HK-2 (cell line): Measurements from ENCODE around the gene COL16A1.

Source experiments
- DNase-seq: peaks from one replicate; pipeline ENCODE4 v3.0.0-alpha.2; 2018; ENCODE audit not compliant: unreplicated experiment

COL16A1 gene

DNA sequence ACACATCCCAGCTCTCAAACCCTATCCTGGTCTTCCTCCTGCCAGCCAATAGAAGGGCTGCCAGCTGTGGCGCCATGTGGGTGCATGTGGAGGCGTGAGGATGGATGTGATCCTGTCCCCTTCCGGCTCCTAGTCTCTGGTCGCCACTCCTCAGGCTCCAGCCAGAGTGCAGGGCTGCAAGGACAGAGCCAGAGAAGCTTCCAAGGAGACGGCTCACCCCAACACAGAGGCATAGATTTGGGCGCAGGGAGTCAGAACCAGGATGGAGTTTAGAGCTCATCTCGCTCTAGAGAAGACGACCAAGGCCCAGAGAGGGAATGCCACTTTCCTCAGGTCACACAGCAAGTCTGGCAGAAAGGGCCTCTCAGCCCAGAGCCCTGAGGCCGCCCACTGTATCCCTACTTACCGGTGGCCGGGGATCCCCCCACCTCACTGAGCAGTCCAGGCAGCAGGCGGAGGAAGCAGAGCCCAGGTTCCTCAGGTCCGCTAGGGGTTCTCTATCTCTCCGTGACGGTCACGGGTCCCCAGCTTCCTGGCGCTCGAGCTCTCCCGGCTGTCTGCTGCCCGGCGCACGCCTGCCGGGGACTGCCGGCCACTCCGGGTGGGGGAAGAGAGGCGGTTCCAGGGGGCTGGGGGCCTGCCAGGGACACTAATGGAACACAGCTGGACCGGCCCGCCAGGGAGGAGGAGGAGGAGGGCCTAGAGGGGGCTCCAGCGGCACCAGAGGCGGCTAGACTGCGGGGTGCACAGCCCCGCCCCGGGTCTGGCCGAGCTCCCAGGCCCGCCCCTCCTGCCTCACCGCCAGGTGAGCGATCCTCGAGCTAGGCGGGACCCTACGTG, at the start of gene COL16A1:
Gene COL16A1 (minus strand): TSS at position 587 of the 840 bp plus-strand sequence. CDS start 1,824 bp downstream, outside the sequence.
- peak; percentile 48 for DNase-seq

GRCh38 chr1:31752952-31753475, 49.2 kb upstream of the COL16A1 start:
- DNase-seq: no peak

- DNase-seq: no peak
Observed at GRCh38 chr1:31752258-31752657, 48.4 kb upstream of the COL16A1 start.

DNA sequence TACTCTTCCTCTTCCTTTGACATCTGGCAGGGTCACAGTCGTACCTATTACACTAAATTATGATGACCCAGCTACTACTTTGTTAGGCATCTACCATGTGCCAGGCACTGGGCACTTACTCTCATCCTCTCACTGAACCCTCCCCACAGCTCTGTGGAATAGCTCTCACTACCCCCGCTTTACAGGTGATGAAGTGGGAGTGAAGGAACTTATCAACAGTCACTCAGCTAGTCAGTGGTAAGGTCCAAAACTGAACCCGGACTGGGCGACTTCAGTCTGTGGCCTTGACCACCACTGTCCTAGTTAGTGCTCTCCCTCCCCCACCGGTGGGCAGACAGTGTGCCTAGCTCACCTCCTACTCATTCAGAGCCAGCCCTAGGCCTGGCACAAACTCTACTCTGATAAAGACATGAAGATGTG, 48.0 kb upstream of the COL16A1 start:
- DNase-seq: no peak

GRCh38 chr1:31750858-31751510, 47.2 kb upstream of the COL16A1 start:
- no peak for DNase-seq

DNA sequence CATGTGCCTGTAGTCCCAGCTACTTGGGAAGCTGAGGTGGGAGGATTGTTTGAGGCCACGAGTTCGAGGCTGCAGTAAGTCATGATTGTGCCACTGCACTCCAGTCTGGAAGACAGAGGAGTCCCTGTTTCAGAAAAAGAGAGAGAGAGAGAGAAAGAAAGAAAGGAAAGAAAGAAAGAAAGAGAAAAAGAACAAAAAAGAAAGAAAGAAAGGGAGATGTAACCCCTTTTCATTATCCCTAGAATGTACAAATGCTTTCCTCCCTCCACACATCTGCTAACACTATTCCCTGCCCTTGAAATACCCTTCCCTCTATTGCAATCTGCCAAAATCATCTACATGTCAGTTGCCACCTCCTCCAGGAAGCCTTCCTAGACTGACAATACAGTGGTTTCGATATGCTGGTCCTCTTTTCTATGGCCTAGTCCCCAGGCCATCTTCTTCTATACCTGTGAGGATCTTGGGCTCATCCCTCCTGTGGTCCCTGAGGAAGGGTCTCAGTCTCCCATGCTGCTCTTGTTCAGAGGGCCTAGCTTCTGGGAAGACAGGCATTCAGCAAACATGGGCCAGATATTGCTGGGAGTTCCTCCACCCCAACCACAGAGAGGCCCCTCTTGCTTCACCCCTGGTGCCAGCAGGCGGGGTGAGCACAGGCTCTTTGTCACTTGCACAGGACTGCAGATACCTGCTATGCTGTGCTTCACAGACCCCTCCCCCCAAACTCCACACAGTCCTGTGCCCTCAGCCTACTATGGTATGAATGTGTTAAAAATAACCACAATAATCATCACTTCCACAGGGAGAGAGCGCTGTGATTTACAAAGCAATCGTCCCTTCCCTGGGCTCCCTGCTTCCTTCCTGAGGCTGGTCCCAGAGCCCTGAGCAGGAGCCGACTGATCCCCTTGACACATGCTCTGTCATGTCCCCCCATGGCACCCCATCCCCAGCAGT, 46.2 kb upstream of the COL16A1 start:
- no peak for DNase-seq

DNA sequence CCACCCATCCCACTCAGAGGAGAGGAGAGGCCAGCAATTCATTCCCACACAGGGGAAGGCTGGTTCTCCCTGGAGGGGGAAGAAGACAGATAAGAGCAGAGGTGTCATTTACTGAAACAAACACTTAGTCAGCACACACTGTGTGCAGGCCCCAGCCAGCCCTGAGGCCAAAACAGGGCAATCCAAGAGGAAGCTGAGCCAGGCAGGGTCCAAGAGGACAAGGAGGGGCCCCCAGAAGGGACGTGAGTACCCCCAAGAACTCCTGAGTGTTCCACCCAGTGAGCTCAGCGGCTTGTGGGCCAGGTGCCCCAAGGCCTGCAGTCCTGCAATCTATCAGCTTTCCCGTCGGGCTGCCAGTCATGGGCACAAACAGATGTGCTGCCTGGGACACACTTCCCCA, 44.5 kb upstream of the COL16A1 start:
- DNase-seq: no peak

DNA sequence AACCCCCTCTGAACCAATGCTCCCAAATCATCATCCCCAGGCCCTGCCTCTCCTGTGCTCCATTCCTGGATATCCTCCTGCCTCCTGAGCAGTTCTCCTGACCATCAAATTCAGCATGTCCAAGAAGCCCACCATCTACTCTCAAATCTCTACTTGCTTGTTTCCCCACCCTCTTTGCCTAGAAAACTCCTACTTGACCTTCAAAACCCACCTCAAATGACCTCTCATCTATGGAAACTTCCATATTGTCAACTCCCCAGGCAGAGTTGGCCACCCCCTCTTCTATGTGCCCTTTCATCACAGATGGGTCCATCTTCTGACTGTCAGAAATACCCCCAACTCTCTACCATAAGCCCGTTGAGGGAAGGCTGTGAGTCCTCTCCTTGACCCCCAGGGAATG, 43.5 kb upstream of the COL16A1 start:
- DNase-seq: no peak

DNA sequence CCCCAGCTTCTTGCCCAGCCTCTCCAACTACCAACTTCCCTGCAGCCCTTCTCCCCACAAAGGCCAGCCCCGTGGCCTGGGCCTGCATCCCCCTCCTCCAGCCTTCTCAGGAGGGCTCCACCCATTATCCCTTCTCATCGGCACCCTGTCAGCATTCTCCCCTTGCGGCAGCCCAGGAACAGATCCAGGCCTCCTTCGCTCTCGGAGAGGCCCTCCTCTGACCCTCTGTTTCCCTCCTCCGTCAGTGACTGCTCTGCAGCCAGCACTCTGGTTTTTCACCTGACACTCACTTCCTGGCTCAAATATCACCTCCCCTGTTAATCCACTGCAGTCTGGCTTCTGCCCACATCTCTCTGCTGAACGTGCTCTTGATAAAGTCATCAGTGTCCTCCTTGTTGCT, 42.9 kb upstream of the COL16A1 start:
- no peak for DNase-seq

GRCh38 chr1:31745946-31746670, 42.3 kb upstream of the COL16A1 start:
- DNase-seq: no peak

DNA sequence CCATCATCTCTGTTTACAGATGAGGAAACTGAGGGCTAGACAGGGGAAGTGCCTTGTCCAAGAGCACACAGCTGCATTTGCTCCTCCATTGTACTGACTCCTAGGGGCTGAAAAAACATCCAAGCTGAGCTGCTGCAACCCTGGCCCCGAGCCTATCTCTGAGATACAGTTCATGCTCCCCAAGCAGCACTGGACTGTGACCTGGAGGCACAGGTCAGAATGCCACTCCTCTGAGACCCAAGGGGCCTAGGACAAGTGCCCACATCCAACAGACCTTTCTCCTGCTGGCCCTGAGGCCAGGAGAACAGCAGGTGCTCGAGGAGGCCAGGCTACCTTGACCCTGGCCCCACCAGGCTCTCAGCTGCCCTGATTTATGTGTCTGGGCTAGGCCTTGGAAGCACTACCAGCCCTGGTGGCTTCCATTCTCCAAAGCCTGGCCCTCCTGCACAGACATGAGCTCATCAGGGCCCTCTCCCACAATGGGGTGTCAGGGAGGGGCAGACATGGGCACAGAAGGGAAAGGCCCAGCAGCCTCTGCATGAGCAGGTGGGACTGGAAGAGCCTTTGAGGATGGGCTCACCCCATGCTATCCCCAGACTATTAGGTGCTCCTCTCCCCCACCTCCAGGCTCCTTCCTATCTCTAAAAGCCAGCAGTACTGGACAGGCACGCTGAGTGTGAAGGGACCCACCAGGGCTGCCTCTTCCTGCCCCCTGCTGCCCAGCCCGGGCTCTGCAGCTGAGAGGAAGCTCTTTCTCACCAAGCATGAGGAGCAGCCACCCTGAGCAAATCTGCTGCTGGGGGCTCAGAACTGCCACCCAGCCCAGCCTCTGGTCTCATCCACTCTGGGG, 41.5 kb upstream of the COL16A1 start:
- peak; percentile 53 for DNase-seq

- DNase-seq: no peak
Observed at GRCh38 chr1:31744165-31744888, 40.5 kb upstream of the COL16A1 start.

- DNase-seq: no peak
Observed at GRCh38 chr1:31742462-31743212, 38.8 kb upstream of the COL16A1 start.

DNA sequence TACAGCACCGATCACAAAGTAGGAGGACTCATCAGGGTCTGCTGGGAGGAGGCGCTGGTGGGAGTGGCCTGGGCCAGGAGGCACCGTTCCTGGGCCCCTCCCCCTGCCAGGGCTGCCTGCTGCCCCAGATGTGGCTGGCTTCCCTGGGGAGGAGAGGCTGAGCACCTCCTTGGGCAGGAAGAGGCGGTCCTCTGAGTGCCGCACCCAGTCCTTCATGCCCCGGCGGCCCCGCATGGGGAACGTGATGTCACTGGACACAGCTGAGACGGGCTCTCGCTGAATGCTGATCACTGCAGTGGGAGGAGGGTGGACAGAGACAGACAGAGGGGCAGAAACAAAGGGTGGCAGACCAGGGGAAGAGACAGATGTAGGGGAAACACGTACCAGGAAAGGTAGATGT, 35.5 kb upstream of the COL16A1 start:
- no peak for DNase-seq

DNA sequence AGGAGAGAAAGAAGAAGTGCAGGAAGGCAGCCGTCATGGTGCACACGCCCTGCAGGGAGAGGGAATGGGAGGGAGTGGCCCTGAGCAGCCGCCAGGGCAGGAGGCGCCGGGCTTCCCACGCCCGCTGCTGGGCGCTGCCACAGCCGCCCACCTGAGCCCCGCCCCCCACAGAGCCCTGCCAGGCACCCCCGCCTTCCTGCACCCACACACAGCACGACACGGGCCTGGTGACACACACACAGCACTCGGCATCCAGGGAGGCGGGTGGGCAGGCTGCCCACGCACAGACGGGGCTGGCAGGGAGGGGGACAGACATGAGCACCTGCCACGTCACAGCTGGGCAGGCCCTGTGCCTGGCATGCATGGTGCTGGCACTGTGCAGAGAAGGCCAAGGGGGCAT, 32.9 kb upstream of the COL16A1 start:
- no peak for DNase-seq

DNA sequence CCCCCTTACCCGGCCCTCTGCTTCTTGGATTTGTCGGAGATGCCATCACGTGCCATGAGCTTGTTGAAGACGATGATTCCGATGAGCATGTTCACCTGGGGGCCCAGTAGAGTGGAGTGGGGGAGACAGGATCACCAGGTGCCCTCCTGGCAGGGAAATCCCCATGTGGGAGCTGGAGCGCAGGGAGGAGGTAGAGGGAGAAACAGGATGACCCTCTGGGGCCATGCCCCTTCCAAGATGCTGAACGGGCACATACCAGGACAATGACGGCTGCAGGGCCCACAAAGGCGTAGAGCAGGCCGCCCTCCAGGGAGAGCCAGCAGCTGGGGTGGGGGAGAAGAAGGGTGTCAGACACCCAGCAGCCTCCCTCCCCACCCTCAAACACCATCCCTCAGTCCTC, 31.8 kb upstream of the COL16A1 start:
- DNase-seq: no peak

DNA sequence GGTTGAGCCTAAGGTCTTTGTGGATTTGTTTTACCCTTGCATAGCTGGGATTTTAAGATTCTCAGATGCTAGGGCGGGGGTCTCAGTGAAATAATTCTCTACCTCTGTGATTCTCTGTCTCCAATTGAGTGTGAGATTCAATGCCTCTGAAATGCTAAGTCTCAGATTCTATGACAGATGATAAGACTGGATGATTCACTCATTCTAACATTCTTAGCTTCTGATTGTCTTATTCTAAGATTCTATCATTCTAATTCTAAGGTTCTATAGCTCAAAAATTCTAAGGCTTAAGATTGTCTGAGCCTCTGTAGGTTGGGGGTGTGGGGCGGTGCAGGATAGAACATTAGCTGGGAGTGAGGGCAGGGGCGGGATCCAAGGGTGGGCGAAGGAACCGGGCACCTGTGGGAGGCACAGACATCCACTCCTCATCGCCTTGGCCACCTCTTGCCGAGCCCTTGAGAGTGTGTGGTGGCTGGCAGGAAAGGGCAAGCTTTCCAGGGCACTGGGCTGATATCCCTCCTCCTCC, 30.8 kb upstream of the COL16A1 start:
- no peak for DNase-seq

DNA sequence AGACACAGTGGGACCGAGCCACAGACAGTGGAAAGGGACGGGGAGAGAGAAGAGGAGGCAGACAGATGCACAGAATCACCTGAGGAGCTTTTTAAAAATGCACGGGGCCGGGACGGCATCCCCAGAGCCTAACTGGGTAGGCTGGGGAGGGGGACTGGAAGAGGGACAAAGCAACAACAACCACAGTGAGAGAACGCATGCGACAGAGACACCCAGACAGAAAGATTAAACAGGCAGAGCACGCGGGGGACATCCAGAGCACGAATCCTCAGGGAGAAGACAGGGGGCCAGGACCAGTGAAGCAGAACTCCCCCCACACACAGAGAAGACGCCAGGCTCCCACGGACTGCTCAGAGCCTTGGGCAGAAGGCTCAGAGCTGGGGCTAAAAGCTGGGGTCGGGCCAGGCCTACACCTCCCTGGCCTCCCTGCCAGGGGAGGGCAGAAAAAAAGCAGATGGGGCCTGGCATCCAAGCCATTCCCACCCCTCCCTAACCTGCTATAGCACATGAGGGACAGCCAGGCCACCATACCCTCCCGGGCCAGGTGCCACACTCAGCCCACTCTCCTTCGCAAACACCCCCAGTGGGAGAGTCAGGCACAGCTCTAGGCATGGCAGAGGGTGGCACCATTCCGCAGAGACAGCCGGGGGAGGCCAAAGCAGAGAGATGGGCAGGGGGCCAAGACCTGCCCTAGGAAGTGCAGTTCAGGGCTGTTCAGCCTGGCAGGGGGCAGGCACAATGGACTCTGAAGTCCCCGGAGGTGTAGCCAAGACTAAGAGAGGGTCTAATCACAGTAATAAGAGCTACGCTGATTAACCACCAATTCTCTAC, 29.8 kb upstream of the COL16A1 start:
- no peak for DNase-seq
